Activated T-cell treated with anti-CD3 and anti-CD28 coated beads, Interleukin-2, amount 50 U/mL, for 1 hour (primary cell): ENCODE results near the gene MAPK8.

ENCODE experiments used
- DNase-seq: peaks from one replicate; pipeline ENCODE4 v3.0.0-alpha.2; 2020

The MAPK8 gene

GRCh38 chr10:48464871-48465736 is 158.6 kb downstream of the MAPK8 start:
- no peak for DNase-seq

- DNase-seq = no peak
Measured at GRCh38 chr10:48465860-48466521, 159.5 kb downstream of the MAPK8 start.

- DNase-seq = no peak
Measured at GRCh38 chr10:48466611-48467240, 160.2 kb downstream of the MAPK8 start.

GRCh38 chr10:48467669-48468068 is 161.2 kb downstream of the MAPK8 start:
- DNase-seq = no peak

GRCh38 chr10:48468130-48468790 is 161.8 kb downstream of the MAPK8 start:
- no peak for DNase-seq

- no peak for DNase-seq
Measured at GRCh38 chr10:48468866-48469511, 162.5 kb downstream of the MAPK8 start.

GRCh38 chr10:48469516-48470020 is 163.1 kb downstream of the MAPK8 start:
- DNase-seq = no peak

GRCh38 chr10:48470115-48470892 is 163.8 kb downstream of the MAPK8 start:
- no peak for DNase-seq

- DNase-seq = no peak
Measured at GRCh38 chr10:48470893-48471805, 164.7 kb downstream of the MAPK8 start.

GRCh38 chr10:48472501-48473069 is 166.1 kb downstream of the MAPK8 start:
- DNase-seq = no peak

- no peak for DNase-seq
Measured at GRCh38 chr10:48473704-48474103, 167.2 kb downstream of the MAPK8 start.

GRCh38 chr10:48474765-48475365 is 168.4 kb downstream of the MAPK8 start:
- no peak for DNase-seq

- DNase-seq = no peak
Measured at GRCh38 chr10:48475943-48476278, 169.4 kb downstream of the MAPK8 start.

- DNase-seq = no peak
Measured at GRCh38 chr10:48476279-48476982, 170.0 kb downstream of the MAPK8 start.

GRCh38 chr10:48477141-48477540 is 170.7 kb downstream of the MAPK8 start:
- DNase-seq = no peak

- DNase-seq = no peak
Measured at GRCh38 chr10:48477616-48478015, 171.1 kb downstream of the MAPK8 start.

- DNase-seq = no peak
Measured at GRCh38 chr10:48478469-48478868, 172.0 kb downstream of the MAPK8 start.

GRCh38 chr10:48478980-48479811 is 172.7 kb downstream of the MAPK8 start:
- DNase-seq = no peak
